ENCODE measurements around the gene USH1C.

DNA sequence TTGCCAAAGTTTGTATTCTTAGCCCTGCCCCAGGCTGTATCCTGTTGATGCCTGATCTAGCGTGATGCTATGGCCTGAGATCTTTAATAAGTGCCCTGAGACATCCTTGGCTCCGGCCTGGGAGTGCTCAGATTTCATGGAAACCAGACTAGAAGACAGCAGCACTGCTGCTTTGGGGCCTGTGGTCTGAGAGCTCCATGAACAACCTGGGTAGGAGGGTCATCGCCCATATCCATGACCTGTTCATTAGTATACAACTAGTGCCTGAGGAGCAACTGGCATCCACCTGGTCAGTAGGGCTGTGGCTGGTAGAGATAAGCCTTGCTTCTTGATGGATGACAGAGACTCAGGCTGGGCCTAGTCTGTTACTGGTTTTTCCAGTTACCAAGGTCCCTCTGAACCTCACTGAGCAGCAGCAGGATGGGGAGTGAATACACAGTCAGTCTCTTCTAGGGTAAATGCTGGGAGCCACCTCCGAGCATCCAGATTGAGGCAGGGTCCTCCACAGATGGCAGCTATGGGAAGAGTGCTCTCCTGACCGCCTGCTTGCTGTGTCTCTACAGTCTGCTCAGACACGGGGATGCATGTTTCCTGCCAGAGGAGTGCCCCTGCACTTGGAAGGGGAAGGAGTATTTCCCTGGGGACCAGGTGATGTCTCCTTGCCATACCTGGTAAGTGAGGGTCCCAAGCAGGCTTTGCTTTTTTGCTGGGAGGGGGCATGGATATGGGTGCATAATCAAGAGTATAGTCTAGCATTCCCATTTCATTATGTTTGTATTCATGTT is 41.9 kb upstream of the USH1C start:
- TF ChIP-seq MXI1 (IDR thresholded peaks at IDR 0.05; ENCODE audit: low read depth, low read length) (no peak), MYC (IDR thresholded peaks at IDR 0.05; ENCODE audit: low read depth, low read length) (no peak), MYC (CRISPR knock-in tag; IDR thresholded peaks at IDR 0.05; ENCODE audit: borderline replicate concordance, low read depth) (no peak), CEBPG (CRISPR knock-in tag; IDR thresholded peaks at IDR 0.05) (no peak), CEBPG (tag; conservative IDR thresholded peaks at IDR 0.05 in 1 of 2, IDR thresholded peaks at IDR 0.05 in 1 of 2) (no peak), ZNF184 (CRISPR knock-in tag; IDR thresholded peaks at IDR 0.05) (no peak), SNIP1 (IDR thresholded peaks at IDR 0.05; ENCODE audit: low read depth) (no peak)
- TF ChIP-seq, protein P1, sequence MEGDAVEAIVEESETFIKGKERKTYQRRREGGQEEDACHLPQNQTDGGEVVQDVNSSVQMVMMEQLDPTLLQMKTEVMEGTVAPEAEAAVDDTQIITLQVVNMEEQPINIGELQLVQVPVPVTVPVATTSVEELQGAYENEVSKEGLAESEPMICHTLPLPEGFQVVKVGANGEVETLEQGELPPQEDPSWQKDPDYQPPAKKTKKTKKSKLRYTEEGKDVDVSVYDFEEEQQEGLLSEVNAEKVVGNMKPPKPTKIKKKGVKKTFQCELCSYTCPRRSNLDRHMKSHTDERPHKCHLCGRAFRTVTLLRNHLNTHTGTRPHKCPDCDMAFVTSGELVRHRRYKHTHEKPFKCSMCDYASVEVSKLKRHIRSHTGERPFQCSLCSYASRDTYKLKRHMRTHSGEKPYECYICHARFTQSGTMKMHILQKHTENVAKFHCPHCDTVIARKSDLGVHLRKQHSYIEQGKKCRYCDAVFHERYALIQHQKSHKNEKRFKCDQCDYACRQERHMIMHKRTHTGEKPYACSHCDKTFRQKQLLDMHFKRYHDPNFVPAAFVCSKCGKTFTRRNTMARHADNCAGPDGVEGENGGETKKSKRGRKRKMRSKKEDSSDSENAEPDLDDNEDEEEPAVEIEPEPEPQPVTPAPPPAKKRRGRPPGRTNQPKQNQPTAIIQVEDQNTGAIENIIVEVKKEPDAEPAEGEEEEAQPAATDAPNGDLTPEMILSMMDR (IDR thresholded peaks at IDR 0.05 in 2 of 3, conservative IDR thresholded peaks at IDR 0.05 in 1 of 3; ENCODE audit: insufficient read depth in 2 of 3, low read depth in 1 of 3, low read length in 3 of 3), result no peak
- TF ChIP-seq, protein P2, sequence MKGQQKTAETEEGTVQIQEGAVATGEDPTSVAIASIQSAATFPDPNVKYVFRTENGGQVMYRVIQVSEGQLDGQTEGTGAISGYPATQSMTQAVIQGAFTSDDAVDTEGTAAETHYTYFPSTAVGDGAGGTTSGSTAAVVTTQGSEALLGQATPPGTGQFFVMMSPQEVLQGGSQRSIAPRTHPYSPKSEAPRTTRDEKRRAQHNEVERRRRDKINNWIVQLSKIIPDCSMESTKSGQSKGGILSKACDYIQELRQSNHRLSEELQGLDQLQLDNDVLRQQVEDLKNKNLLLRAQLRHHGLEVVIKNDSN (CRISPR knock-in tag; IDR thresholded peaks at IDR 0.05), result no peak
